HG02678 (cell line): ENCODE results near the gene PDE4C.

Source experiments
- ATAC-seq: cut with Tn5 transposase; IDR thresholded peaks from one replicate; pipeline ENCODE4 v1.9.1; 2021; ENCODE audit warnings: mild to moderate bottlenecking, moderate library complexity; ENCODE audit not compliant: unreplicated experiment

The PDE4C gene

DNA sequence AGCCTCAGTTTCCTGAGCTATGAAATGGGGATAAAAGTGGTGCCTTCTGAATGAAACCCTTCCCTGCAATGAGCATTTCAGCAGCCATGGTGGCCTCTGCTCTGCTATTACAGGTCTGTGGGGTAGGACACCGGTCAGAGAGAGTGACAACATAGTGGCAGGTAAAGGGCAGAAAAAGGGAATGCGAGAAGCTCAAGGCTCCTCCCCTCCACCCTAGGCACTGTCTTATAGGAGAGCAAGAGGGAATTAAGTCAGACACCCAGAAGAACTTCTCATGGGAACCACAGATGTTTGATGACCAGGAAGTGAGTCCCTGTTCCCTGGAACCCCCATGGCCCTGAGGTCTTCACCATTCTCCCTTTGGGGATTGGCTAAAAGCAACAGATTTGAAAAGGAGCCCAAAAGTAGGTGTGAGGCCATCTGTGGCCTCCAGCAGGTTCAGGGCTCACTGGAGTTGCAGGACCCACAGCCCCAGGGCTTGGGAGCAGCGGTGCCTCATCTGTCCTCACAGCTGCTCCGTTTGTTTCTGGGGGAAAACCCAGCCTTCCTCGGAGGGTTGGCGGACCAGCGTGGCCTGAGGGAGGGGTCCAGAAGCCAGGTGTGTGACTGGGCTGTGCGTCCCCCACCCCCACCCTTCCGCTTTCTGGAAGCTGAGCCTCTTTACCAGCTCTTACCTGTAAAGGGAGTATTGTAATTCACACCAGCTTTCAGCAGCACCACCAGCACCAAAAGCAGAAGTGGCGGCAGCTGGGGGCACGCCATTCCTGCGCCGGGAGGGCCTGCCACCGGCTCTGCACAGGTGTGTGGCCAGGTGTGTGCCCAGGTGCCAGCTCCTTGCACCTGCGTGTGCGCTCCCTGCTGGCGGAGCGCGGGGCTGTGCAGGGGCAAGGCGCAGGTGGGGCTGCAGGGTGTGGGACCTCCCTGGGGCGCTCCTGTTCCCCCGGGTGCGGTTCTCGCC lies 28.6 kb upstream of the PDE4C start:
- ATAC-seq, result no peak

DNA sequence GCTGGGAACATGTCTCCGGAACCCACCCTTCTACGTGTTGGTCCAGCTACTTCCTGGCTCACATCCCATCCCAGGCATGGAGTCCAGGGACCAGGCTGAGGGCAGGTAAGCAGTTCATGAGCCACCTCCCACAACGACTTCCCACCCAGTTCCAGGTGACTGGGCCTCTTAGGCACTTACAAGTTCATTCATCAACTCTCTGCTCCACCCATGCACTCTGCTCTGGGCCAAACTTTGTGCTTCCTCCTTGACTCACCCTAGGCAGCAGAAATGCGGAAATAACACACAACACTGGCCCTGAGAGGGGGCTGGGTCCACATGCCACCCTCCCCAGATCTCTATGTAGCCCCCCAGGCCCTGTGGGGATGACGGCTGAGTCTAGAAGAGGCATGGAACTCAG lies 27.5 kb upstream of the PDE4C start:
- ATAC-seq, result no peak

DNA sequence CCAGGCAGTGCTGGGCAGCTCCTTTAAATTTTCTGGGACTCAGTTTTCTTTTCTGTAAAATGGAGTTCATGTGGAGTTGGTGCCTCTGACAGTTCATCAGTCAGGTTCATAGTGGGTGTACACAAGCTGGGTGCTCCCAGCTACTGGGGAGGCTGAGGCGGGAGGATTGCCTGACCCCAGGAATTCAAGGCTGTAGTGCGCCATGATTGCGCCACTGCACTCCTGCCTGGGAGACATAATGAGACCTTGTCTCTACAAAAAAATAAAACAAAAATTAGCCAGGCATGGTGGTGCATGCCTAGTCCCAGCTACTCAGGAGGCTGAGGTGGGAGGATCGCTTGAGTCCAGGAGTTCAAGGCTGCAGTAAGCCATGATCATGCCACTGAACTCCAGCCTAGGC lies 26.9 kb upstream of the PDE4C start:
- no peak for ATAC-seq

DNA sequence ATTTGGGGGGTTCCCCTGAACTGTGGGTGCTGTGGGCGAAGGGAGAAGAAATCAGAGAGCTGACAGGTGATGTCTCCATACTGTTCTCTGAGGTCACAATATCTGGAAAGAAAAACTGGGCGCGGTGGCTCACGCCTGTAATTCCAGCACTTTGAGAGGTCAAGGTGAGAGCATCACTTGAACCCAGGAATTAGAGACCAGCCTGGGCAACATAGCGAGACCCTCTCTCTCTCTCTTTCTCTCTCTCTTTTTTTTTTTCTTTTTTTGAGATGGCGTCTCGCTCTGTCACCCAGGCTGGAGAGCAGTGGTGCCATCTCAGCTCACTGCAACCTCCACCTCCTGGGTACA lies 26.1 kb upstream of the PDE4C start:
- no peak for ATAC-seq

DNA sequence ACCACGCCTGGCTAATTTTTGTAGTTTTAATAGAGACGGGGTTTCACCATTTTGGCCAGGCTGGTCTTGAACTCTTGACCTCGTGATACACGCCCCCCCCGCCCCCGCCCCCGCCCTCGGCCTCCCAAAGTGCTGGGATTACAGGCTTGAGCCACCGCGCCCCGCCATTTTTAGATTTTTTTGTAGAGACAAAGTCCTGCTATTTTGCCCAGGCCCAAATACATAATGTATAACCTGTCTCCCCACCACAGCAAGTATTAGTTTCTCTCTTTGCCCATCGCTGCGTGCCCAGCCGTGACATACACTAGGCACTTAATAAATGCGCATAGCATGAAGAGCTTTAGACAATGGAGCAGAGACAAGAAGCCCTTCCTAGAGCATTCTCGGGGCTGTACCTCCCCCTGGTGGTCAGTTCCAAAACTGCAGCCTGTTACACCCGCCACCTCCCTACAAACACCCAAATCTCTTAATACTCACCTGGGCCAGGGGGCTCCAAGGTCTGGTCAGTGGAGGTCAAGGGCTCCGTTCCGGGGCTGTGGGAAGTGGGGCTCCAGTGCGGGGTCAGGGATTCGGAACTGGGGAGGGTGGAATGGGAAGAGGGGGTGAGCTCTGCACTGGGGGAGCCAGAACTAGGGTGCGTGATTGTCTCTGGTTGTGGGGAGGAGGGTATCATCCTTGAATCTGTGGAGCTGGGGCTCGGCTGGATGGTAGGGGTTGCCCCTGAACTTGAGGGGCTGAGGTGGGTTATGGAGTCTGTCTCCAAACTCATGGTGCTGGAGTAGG lies 25.5 kb upstream of the PDE4C start:
- no peak for ATAC-seq

DNA sequence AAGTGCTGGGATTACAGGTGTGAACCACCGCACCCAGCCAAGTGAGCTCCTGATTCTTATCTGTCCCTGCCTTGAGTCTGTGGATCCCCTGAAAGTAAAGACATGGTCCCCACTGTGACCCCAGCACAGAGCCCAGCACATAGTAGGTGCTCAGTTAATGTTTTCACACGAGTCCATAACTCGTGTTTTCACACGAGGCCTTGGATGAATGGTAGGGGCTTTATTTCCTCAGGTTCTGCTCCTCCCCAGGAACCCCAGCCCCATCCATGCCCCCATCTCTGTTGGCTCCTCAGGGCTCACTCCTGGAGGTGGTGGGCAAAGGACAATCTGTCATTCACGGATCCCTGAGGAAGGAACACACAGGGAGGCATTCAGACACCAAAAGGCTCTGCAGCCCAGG lies 23.6 kb upstream of the PDE4C start:
- ATAC-seq, result no peak

DNA sequence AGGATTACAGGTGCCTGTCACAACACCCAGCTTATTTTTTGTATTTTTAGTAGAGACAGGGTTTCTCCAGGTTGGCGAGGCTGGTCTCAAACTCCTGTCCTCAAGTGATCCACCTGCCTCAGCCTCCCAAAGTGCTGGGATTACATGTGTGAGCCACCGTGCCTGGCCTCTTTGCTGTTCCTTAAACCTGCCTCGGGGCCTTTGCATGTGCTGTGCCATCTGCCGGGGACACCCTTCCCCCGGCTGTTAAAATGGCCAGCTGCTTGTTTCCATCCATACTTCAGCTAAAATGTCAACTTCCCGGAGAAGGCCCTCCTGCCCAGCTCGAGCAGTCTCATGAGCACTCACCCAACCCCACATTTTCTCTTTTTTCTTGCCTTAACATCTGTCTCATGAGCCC lies 19.1 kb upstream of the PDE4C start:
- ATAC-seq, result no peak

DNA sequence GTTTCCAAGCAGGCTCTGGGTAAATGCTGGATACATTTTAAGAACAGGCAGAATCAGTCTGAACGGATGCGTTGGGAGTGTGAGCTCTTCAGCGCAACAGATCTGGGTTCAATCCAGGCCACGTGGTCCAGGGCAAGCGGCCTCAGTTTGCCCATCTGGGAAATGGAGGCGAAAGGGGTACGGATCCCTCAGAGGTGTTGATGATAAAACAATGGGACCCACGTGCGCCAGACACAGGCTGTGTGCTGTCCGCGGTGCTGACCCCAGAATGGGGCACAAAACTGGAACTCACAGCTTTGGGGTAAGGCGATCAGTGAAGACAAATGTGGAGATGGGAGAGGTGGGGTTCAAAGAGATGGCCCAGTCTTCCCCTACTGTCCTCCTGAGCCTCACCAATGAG lies 13.1 kb upstream of the PDE4C start:
- no peak for ATAC-seq

DNA sequence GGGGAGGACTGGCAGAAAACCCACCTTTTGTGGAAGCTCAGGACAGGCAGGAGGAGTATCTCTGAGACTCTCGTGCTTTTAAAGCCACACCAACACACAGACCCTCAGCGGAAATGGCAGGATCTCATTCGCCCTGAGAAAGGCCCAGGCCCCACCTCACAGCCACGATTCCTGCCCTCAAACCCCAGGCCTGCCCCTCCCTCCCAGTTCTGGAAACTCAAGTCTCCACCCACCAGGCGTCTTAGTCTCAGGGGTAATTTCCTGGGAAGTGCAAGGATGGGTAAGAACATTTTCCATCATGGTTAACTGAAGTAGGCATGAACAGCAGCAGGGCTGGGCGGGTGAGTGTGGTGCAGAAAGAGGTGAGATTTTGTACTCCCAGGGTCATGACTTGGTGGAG lies 8.0 kb upstream of the PDE4C start:
- ATAC-seq, result no peak

DNA sequence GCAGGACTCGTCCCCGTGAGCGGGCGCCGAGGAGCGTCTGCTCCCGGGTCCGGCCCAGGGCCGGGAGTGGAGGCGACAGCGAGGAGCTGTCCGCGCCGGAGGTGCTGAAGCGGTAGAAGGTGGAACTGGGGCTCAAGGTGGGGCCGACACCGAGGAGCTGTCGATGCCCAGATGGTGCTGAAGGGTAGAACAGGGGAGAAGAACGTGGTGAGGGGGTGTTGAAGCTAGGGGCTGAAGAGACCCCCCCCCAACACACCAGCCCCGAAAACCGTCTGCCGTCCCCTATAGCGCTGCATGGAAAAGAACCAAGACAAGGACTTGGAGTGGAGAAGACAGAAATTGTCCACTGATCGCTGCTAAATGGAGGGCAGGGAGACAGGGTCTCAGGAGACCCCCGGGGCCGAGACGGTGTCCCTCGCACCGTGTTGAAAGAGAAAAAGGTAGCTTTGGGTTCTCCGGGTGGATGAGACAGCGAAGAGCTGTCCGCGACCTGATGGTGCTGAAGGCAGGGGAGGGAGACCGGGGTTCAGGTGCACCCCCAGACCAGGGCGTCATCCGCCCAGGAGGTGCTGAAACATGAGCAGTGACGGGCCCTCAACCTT lies 7.1 kb upstream of the PDE4C start:
- ATAC-seq, result no peak

DNA sequence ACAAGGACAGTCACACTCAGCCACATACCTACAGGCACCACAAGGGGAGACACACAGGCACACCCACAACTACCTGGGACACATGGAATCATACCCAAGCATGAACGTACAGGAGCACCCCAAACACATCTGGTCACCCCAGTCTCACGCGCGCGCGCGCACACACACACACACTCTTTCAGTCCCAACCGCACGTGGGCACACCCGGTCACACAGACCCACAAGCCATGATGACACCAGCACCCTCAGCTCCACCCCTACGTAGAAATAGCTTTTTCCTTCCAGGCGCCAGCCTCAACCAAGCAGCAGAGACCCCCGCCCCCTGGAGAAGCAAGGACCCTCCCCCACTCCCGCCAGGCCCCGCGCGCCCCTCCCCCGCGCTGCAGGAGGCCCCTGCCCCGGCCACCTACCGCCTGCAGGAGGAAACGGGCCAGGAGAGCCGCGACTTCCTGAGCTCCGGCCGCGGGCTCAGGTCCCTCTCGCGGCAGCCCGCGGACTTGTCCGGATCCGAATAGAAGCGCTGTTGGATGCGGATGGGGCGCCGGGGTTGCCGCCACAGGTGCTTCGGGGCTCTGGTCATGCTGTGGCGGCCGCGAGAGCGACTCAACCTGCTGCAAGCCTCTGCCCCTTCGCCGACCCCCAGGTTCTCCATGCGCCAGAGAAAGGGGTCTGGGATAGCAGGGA lies 6.4 kb upstream of the PDE4C start:
- ATAC-seq, result no peak

DNA sequence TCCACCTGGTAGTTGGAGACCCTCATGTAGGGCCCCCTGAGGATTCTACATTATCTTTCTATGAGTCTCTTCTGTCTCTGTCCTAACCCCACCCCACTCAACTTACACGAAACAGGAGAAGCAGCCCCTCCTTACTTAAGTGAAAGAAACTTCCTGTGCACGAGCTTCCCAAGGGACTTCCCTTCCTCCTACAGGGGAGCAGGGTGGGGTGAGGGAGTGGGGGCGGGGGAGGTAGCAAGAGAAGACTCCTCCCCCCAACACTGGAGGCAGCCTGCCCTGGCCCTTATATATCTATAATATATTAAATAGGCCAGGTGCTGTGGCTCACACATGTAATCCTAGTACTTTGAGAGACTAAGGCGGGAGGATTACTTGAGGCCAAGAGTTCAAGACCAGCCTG lies 5.5 kb upstream of the PDE4C start:
- ATAC-seq, result no peak

DNA sequence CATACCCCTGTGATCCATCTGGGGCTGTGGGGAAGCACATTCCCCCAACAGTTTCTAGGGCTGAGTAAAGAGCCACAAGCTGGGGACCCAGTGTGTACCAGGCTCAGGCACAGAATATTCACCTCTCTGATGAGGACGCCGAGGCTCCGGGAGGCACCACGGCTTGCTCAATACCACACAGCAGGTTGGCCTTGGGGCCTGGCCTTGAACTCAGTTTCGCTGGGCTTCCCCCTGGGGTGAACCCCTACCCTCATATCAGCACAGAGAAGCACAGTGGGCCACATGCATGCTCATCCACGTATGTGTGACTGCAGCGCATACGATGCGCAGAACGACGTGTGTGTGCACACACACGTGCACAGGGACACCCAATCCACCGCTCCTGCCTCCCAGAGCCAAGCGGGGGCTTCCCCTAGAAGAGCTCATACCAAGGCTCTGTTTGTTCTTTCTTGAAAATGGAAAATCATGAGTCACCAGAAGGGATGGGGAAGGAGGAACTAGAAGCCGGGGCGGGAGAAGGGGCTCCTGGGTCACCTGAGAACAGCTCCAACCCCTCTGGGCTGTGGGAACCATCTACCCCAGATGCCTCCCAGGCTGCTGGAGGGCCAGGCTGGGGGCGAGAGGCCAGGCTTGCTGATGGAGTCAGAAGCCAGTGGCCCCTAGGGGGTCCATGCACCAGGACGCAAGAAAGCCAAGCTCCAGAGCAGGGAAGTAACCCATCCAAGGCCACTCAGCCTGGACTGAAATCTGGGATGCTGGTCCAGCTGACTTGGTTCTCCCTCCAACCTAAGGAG lies 4.9 kb upstream of the PDE4C start:
- ATAC-seq, result no peak

DNA sequence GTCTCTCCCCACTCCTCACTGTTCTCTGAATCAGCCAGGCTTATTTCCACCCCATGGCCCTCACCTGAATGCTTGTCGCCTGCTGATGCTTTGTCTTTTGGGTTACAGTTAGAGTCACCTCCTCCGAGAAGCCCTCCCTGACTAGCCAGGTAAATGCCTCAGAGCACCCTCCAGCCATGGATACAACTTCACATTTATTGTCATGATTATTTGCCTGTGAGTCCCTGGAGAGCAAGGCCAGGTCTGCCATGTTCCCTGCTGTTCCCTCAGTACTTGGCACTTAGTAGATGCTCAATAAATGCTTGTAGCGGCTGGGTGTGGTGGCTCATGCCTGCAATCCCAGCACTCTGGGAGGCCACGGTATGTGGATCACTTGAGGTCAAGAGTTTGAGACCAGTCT lies 3.7 kb upstream of the PDE4C start:
- no peak for ATAC-seq

DNA sequence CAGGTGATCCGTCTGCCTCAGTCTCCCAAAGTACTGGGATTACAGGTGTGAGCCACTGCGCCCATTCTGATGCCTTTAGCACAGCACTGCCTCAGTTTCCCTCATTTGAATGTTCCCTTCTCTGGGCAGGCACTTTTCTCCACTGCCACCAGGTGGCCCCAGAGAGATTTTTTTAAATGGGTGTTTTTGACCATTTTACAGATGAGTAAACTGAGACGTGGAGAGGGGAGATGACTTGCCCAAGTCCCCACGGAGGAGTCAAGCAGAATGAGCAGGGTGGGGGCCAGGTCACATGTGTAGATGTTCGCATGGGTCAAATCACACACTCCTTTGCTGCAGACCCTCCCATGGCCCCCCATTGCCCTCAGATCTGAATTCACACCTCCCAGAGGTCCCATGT lies 3.2 kb upstream of the PDE4C start:
- ATAC-seq, result no peak

DNA sequence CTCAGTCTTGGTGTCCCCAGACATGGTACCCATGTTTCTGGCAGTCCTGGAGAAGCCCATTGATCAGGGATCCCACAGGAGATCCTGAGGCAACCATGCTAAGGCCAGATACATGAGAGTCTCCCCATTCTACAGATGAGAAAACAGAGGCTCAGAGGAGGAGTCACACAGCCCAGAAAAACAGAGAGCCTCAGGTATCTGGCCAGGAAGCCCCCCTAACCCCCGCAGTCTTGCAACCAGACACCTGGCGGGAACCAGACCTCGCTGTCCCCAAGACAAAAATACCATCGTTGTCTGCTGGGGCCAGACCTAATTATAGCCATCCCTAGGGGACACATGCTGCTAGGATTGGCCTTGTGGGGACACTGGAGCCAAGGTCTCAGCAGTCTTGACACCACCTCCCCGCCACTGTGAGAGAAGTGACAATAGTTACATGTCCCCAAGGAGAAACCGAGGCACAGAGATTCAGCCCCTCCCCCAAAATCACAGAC lies 1.6 kb upstream of the PDE4C start:
- ATAC-seq, result no peak

DNA sequence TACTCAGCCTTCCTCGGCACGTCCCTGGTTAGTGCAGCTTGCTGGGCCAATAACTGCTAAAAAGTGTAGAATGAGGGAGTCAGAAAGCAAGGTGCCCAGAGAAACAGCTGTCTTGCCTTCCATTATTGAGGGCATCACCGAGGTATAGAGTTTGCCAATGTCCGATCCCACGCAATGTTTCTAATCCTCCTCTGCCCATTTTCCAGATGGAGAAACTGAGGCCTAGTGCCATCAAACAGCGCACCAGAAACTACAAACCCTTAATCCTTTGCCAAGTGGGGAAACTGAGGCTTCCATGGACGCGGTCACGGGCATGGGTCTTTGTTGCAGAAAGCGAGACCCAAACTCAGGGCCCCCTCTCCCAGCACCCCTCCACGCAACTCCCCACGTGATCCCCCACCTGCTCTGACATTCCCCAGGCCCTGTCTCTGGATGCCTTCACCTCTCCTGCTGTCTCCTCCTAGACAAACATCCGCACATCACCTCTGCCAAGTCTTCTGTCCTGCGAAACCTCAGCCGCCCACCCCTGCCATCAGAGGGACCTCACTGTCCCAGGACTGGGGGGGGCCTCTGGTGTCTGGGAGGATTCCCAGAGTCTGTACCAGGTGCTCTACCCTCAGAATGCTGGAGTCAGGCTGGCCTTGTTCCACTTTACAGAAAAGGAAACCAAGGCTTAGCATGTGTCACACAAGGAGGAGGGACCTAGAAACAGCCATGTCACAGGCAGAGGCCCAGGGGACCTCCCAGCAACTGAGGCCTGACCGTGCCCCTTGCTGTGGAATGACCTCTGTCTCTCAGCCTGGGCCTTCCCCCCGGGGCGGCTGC lies 930 bp upstream of the PDE4C start:
- no peak for ATAC-seq

DNA sequence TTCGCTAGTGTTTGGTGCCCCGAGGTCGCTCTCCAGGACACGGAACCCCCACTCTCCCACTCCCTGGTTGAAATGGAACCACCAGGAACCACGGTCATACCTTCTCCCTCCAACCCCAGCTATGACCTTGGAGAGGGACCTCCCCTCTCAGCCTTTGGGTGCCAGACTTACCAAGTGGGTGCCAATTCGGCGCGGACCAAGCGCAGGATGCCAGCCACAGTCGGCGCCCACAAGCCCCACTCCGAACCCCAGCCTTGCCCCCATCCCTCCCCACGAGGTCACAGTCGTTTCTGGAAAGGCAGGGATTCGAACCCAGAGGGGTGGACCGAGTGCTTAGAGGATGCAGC lies 910 bp downstream of the PDE4C start:
- no peak for ATAC-seq

DNA sequence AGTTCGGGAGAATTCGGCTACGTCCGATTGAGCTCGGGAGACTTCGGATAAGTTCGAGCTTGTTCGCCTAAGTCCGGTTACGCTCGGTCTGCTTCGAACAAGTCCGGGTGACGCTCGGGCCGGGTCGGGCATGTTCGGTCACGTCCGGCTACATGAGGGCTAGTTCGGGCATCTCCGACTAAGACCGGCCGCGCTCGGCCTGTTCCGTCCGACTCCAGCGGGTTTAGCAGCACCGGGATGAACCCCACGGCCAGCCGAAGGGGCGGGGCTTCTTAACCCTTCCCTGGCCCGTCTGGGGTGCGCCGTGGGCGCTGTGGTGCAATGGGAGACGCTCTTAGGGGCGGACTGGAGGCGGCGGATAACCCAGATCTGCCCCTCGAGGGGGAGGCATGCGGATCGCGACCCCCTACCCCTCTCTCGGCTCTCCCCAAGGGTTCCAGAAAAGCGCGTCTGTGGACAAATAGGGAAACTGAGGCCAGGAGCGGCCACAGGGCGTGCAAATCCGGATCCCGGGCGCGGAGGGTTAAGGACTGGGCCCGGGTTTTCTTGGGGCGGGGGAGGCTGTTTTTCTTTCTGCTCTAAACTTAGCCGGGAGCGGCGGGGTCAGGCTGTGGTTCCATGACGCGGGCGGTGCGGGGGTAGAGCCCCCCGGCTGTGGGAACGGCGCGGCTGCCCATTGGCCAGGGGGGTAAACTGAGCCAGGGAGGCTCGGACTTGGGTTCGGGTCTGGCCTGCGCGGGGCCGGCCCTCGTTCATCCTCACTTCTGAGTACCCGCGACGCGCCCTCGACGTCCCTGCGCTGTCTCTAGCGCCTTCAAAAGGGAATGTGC lies 1.5 kb downstream of the PDE4C start:
- peak; percentile 98 for ATAC-seq
